IPS-18c (cell line): Measurements from ENCODE around the gene SEPTIN1.
A peak's percentile ranks its signal among the peaks of the same experiment; 100 is the strongest.
"Not testable (repeated sequence)": the region's sequence is repeated elsewhere in the genome, so short reads cannot be mapped to it uniquely, and the experiment has no call there.

Source experiments
- H3K4me3 ChIP-seq: 2 replicates; pipeline ENCODE4 v1.7.0; 2013; ENCODE audit warnings: low read depth, mild to moderate bottlenecking, low read length, moderate library complexity; ENCODE audit not compliant: insufficient read depth
- H3K9me3 ChIP-seq: one replicate; pipeline ENCODE4 v1.6.1; 2013; ENCODE audit warnings: mild to moderate bottlenecking, low read length, moderate library complexity; ENCODE audit not compliant: control insufficient read depth, insufficient read depth

Gene SEPTIN1

GRCh38 chr16:30354423-30355143 lies 27.8 kb downstream of the SEPTIN1 start:
- Histone ChIP-seq H3K9me3 (no peaks in the 10 kb centered on the region), H3K4me3 (peak overlapping the region; percentile 97)

- Histone ChIP-seq H3K9me3 (no peaks in the 10 kb centered on the region), H3K4me3 (peak overlapping the region; percentile 97; the same call in 1 of the 2 replicates)
Observed at GRCh38 chr16:30353438-30354129, 28.8 kb downstream of the SEPTIN1 start.

GRCh38 chr16:30352488-30353401 lies 29.6 kb downstream of the SEPTIN1 start:
- Histone ChIP-seq H3K9me3 (no peaks in the 10 kb centered on the region), H3K4me3 (no peak overlapping the region)

- Histone ChIP-seq H3K4me3 (no peak overlapping the region), H3K9me3 (no peaks in the 10 kb centered on the region)
Observed at GRCh38 chr16:30351586-30352419, 30.6 kb downstream of the SEPTIN1 start.

GRCh38 chr16:30351001-30351441 lies 31.3 kb downstream of the SEPTIN1 start:
- H3K4me3 ChIP-seq, result no peak overlapping the region

GRCh38 chr16:30350134-30350871 lies 32.1 kb downstream of the SEPTIN1 start:
- H3K9me3 ChIP-seq, result no peaks in the 10 kb centered on the region
- H3K4me3 ChIP-seq, result no peak overlapping the region

More at GRCh38 chr16:30351001-30351441, 31.3 kb downstream of the SEPTIN1 start:
- H3K9me3 ChIP-seq, result no peaks in the 10 kb centered on the region

GRCh38 chr16:30349675-30350074 lies 32.7 kb downstream of the SEPTIN1 start:
- Histone ChIP-seq H3K9me3 (no peaks in the 10 kb centered on the region), H3K4me3 (no peak overlapping the region)

GRCh38 chr16:30348929-30349328 lies 33.4 kb downstream of the SEPTIN1 start:
- H3K9me3 ChIP-seq, result no peaks in the 10 kb centered on the region
- no peak overlapping the region for H3K4me3 ChIP-seq

- no peaks in the 10 kb centered on the region for H3K9me3 ChIP-seq
- no peak overlapping the region for H3K4me3 ChIP-seq
Observed at GRCh38 chr16:30348113-30348512, 34.2 kb downstream of the SEPTIN1 start.

GRCh38 chr16:30346286-30346685 lies 36.1 kb downstream of the SEPTIN1 start:
- Histone ChIP-seq H3K9me3 (no peaks in the 10 kb centered on the region), H3K4me3 (no peak overlapping the region)

GRCh38 chr16:30343491-30343820 lies 38.9 kb downstream of the SEPTIN1 start:
- not testable (repeated sequence) for H3K4me3 ChIP-seq

GRCh38 chr16:30342751-30343490 lies 39.4 kb downstream of the SEPTIN1 start:
- H3K9me3 ChIP-seq, result no peaks in the 10 kb centered on the region
- no peak overlapping the region for H3K4me3 ChIP-seq

More at GRCh38 chr16:30343491-30343820, 38.9 kb downstream of the SEPTIN1 start:
- H3K9me3 ChIP-seq, result not testable (repeated sequence)

GRCh38 chr16:30341971-30342370 lies 40.4 kb downstream of the SEPTIN1 start:
- not testable (repeated sequence) for H3K9me3 ChIP-seq

GRCh38 chr16:30340621-30341020 lies 41.7 kb downstream of the SEPTIN1 start:
- no peaks in the 10 kb centered on the region for H3K9me3 ChIP-seq

More at GRCh38 chr16:30341971-30342370, 40.4 kb downstream of the SEPTIN1 start:
- H3K4me3 ChIP-seq, result not testable (repeated sequence)

GRCh38 chr16:30338715-30339114 lies 43.6 kb downstream of the SEPTIN1 start:
- H3K9me3 ChIP-seq, H3K4me3 ChIP-seq: not testable (repeated sequence)

More at GRCh38 chr16:30340621-30341020, 41.7 kb downstream of the SEPTIN1 start:
- no peak overlapping the region for H3K4me3 ChIP-seq
